ENCODE data around the gene HCFC2.

GRCh38 chr12:104080764-104081163 lies 16.4 kb downstream of the HCFC2 start:
- TF ChIP-seq YY1 (IDR thresholded peaks at IDR 0.05; ENCODE audit: insufficient read depth, insufficient read length) (no peak), SUZ12 (IDR thresholded peaks at IDR 0.05; ENCODE audit: extremely low read depth, insufficient read depth, insufficient read length) (no peak), ZNF274 (IDR thresholded peaks at IDR 0.05; ENCODE audit: low read depth, low read length) (no peak)
